Forelimb muscle (tissue), 1 donor: ENCODE data around the gene JAKMIP2. TPM values are rescaled to one million over a fixed set of nuclear protein-coding genes. Genes with fewer than 3 reads are reported as not detected.
"Not testable (repeated sequence)": the region's sequence is repeated elsewhere in the genome, so short reads cannot be mapped to it uniquely, and the experiment has no call there.

Experiments
- DNase-seq: peaks from one replicate; pipeline ENCODE4 v3.0.0-alpha.2; 2013; ENCODE audit warnings: low read depth
- polyA plus RNA-seq: library from polyadenylated mRNA; unstranded; fragments of 120-200 nt; gene quantifications from one replicate; pipeline ENCODE4 v1.2.1, GENCODE V29; 2013; ENCODE audit not compliant: insufficient read length

JAKMIP2 gene
- 1.4 TPM for polyA plus RNA-seq

DNA sequence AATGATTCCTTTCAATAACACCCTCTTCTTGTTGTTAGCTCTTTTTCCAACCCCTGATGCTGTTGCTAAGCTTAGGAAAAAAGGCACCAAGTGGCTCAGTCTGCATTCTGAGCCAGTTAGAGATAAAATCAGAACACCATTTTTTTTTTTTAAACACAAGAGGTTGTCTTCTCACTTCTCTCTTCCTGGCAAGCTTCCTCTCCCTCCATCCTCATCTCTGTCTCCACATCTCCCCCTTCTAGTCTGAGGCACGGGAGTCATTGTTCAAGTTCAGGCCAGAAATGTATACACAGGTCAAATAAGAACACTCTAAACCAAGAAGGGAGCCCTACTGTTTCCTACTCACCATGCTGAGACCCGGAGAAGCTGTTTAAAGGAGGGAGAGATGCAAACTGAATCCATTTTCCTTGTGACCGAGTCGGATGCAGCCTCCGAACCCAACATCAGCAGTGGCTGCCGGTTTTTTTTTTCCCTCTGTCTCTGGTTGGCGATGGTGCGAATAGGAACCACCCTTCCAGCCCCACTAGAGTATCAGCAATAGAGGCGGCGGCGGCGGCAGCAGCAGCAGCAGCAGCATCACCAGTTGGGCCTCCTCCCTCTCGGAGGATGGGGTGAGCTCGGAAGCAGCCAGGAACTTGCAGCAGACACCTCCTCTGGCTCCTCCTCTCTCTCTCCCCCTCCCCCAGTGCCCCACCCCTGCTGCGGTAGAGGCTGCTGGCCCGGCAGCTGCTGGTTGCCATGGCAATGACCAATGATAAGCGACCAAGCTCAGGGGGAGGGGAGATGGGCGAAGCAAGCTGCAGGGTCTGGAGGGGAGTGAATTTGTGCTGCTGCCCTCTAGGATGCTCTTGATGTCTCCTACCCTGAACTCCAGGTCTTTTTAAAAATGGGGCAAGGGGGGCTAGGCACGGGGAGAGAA is at the start of gene JAKMIP2:
Gene JAKMIP2, minus strand, starts transcription at position 619 of the 919 bp plus-strand sequence. CDS start 110,922 bp downstream, outside the sequence.
- peak; percentile 57 for DNase-seq

DNA sequence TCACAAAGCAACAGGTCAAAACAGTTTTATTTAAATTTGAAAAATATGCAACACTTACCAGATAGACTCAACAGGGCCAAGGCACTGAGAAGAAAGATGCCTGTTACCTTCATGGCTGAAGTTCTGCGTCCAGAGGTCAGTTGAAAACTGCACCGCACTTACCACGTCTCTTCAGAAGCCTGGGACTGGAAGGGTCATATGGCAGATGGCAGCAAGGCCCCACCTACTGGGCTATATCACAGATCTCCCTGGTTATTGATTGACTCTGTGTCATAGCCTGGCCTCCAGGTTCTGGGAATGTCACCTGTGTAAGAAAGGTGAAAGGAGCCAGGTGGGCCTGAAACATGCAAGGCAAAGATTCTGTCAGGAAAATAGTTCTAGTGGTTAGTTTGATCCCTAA is 48.9 kb upstream of the JAKMIP2 start, which contains the start of gene SPINK1:
Gene SPINK1, minus strand, starts transcription at position 207 of the 400 bp plus-strand sequence. Its CDS starts 94 bp downstream, at position 113.
- DNase-seq, result no peak

DNA sequence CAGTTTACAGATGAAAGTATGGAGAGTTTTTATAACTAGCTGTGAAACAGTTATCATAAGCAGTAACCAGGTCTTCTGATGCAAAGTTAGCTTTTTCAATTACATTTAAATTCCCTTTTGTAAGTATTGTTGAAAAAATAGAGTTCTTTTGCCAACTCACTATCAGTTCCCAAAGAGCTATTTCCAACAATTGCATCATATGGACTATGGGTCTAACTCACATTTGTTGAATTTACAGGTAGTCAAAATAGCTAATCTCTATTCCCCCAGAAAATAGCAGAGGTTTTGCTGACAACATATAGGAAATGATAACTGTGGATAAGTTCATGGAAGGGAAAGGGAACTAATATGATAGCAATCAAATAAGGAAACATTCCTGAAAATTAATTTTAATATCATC is 47.5 kb upstream of the JAKMIP2 start:
- no peak for DNase-seq

DNA sequence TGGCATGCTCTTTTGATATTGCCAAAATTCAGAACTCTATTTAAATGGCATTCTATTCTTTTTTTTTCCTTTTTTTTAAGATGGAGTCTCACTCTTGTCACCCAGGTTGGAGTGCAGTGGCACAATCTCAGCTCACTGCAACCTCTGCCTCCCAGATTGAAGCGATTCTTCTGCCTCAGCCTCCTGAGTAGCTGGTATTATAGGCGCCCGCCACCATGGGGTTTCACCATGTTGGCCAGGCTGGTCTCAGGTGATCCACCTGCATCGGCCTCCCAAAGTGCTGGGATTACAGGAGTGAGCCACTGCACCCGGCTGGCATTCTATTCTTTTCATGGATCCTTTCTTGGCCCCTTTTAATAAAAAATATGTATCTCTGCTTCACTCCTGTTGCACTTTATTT is 44.5 kb upstream of the JAKMIP2 start:
- not testable (repeated sequence) for DNase-seq

DNA sequence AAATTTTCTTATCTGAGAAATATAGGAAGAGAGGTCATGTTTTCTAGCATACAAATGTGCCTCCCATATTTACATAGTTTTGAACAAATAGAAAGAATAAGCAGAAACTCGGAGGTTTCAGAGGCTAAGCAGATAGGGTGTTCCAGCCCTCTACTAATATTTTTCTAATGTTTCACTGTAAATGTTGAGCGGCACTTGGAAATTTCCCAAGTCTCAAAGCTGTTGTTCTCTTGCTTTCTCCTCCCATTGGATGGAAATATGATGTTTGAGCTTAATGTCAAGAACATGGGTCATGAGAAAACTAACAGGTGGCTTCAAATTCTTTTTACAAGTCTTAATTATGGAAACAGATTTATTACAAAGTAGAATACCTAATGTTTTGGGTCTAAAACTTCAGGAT is 43.8 kb upstream of the JAKMIP2 start:
- DNase-seq, result no peak

DNA sequence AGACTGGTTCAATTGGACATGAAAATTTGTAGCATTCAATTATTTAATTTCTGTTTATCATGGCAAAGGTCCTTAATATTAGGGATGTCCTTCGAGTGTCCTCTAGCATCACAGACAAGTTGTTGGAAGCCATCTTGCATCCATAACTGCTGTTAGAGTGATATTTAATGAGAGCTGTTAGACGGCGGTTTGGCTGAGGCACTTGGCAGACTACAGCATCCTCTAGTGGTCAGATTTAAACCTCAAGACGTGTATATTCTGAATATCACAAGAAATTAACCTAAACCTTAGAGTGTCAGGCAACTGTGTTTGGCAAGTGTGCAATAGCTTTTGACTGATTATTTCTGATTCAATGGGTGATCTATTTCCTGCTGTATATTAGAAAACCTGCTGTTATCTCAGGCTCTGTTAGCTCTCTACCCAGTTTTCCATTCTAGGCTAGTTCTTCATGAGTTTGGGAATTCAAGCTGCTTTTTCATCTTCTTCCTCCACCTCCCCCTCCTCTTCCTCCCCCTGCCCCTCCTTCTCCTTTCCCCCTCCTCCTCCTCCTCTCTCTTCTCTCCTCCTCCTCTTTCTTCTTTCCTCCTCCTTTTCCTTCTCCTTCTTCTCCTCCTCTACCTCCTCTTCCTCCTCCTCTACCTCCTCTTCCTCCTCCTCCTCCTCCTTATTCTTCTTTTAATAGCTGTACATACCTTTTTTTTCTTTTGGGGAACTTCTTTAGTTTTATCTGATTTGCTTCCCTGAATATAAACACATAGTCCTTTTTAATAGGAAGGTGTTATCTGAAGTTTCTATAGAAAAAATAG is 40.4 kb upstream of the JAKMIP2 start:
- peak; percentile 32 for DNase-seq

DNA sequence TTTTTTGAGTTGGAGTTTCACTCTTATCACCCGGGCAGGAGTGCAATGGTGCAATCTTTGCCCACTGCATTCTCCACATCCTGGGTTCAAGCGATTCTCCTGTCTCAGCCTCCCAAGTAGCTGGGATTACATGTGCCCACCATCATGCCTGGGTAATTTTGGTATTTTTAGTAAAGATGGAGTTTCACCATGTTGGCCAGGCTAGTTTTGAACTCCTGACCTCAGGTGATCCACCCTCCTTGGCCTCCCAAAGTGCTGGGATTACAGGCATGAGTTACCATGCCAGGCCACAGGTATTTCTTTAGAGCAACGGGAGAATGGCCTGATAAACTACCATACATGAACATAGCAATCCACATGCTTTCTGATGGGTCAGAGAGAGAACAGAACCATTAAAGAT is 39.7 kb upstream of the JAKMIP2 start:
- DNase-seq, result not testable (repeated sequence)

DNA sequence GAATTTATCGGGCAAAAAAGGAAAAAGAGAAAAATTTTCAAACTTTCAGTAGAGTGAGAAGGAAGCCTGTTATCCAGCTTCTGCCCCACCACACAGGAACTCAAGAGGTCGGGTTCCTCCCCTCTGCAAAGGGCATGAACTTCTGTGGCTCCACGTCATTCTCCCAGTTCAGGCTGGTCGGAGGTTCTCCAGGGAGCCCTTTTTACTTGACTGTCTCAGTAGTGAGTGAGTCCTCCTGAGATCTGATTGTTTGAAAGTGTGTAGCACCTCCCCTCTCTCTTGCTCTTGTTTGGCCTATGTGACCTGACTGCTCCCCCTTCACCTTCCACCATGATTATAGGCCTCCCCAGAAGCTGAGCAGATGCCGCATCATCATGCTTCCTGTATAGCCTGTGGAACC is 39.2 kb upstream of the JAKMIP2 start:
- DNase-seq, result no peak

DNA sequence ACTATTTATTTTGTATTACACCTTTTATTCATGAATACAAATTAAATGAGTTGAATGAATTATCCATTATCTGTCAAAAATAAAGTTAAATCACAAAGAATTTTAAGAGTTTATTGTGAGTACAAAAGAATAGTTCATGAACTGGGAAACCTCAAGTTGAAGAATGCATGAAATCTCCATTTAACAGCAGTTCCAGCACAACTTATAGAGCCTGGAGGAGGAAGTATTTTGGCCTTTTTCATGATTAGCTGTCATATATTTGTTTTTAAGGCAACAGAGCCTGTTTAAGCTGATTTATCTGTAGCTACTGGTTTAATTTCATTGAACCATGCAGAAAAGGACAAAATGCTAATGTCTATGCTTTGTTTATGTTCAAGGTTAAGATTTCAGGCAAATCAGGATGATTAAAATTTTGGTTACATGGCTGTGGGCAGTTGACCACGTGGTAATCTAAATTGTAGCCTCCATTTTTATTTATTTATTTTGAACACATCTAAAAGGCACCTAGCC is 36.8 kb upstream of the JAKMIP2 start:
- no peak for DNase-seq

DNA sequence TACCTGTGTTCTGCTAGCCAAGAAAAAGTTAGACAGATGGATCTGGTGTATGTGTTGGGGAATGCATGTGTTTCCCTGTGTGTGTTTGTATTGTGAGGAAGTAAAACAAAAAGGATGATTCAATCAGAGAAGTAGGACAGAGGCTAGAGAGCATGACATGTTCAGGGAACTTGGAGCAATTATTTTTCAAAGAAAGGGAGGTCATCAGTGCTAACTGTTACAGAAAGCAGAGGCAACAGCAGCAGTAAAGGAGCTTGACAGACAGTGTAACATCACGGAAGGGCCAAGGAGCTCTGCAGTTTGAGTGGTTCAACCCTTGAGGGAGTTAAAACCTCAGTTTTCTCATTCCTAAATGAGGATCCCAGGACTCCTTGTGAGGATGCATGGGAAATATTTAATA is 35.8 kb upstream of the JAKMIP2 start:
- no peak for DNase-seq

DNA sequence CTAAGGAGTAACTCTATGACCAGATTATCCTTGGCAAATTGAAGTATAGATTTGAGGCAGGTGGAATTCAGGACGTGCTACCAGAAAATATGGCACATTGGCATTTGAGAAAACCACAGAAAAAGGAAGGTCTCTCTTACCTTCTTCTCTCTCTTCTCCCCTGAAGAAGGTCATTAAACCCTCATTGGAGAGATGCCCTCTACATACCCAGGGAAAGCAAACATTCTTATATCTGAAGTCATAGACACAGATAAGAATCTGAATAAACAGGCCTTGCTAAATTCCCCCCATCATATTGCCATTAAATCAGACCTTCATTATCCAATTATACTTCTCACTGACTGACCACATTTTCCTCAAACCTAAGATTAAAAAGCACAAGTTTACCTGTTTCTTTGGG is 31.2 kb upstream of the JAKMIP2 start:
- no peak for DNase-seq

DNA sequence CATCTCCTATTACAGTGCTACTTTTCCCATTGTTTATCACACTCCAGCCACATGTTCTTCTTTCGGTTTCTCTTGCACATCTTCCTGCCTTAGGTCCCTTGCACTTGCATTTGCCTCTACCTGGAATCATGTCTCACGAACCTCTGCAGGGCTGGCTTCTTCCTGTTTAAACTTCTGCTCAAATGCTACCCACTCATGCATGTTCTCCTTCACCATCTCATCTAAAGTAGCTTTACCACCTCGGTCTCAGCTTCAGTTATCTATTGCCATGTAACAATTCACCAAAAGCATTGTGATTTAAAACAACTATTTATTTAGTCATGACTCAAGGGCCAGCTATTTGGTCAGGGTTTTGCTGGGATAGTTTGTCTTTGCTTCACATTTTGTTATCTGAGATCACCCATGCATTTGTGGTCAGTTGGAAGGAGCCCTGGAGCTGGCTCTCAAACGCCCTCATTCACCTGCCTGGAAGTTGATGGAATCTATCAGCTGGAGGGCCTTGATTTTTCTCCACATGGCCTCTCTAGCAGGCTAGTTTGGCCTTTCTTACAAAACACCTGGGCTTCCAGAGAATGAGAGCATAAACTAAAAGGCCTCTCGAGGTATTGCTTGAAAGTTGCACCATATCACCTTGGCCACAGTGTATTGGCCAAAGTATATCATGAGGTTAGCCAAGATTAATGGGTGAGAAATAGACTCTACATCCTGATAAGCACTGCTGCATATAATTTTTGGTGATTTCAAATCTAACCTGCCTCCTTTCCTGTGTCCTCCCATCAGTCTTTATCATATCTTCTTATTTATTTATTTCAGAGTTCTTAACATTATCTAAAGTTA is 27.5 kb upstream of the JAKMIP2 start:
- DNase-seq, result no peak

DNA sequence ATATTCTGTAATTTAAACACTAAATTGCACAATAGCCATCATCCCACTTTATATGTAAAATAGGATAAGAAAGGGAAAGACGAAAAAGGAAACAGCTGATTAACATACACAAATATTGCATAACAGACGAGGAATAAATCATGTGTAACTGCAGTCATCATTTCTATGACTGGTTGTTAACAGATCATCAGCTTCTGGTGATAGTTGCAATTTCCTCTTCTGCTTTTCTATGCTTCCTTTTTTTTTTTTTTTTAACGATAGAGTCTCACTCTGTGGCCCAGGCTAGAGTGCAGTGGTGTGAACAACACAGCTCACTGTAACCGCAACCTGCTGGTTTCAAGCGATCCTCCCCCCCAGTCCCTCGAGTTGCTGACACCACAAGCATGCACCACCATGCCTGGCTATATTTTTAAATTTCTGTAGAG is 22.5 kb upstream of the JAKMIP2 start:
- DNase-seq, result no peak

DNA sequence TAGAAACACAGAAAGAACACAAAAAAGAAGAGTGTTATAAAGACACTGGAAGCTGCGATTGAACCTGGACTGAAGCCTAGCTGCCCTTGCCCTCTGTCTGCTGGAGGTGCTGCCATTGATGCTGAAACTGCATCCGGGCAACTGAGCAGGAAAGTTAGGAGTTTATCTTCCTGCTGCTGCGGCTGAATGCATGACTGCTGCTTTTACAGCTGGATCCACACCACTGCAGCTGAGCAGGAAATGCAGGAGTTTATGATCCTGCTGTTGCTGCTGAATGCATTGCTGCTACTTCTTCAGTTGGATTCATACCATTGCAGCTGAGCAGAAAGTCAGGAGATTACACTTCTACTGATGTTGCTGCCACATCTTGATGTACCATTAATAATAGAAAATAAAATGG is 21.8 kb upstream of the JAKMIP2 start:
- no peak for DNase-seq

DNA sequence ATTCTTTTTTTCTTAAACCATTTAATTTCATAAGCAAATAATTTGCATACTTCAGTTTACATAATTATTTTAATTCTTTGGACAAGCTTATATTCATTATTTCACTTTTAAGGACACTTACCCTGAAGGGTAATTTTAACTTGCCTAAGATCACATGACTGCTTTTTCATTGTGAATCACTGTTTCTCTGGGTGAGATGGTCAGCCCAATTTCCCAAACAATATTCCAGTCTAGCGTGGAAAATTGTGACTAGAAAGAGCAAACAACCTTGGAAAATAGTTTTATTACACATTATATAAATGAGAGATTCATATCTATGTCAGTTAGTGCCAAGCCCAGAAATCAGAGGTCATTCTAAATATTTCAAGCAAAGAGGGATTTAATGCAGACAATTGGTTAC is 21.4 kb upstream of the JAKMIP2 start:
- DNase-seq, result no peak

DNA sequence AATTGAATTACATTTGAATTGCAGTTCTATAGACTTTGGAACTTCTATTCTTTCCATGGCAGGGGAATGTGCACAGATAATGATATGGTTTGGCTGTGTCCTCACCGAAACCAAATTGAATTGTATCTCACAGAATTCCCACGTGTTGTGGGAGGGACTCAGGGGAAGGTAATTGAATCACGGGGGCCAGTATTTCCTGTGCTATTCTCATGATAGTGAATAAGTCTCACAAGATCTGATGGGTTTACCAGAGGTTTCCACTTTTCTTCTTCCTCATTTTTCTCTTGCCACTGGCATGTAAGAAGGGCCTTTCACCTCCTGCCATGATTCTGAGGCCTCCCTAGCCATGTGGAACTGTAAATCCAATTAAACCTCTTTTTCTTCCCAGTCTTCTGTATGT is 20.6 kb upstream of the JAKMIP2 start:
- not testable (repeated sequence) for DNase-seq

DNA sequence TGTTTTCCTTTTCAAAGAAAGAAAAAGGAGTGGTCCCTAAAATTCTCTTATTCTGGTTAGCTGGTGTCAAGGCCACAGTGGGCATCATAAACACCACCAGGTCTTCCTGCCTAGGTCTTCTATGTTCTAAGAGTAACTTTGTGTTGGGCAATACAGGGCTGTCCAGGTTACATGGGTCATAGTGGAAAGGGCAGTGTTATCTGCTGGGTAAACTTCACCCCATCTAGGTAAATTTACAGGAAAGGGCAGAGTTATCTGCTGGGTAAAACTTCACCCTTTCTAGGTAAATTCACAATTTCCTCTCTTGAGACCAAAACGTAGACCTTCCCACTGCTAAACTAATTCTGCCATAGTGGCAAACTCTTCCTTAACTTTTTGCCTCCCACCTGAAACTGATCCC is 18.9 kb upstream of the JAKMIP2 start:
- DNase-seq, result no peak

DNA sequence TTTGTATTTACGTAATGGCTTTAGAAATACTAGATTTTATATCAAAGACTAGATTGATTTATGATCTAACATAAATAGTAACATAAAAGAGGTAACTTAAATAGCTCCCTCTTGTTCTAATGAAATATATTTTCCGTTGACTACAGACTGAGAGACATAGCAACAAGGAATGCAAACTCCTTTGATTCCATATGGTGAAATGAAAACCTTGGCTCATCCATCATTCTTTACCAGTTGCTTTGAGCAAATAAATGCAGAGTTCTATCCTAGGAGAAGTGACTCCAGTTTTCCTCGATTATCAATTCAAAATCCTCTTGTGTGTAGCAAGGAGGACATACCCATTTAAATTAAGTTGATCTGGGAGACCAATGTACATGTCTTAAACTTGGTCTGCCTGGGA is 18.0 kb upstream of the JAKMIP2 start:
- DNase-seq, result no peak

DNA sequence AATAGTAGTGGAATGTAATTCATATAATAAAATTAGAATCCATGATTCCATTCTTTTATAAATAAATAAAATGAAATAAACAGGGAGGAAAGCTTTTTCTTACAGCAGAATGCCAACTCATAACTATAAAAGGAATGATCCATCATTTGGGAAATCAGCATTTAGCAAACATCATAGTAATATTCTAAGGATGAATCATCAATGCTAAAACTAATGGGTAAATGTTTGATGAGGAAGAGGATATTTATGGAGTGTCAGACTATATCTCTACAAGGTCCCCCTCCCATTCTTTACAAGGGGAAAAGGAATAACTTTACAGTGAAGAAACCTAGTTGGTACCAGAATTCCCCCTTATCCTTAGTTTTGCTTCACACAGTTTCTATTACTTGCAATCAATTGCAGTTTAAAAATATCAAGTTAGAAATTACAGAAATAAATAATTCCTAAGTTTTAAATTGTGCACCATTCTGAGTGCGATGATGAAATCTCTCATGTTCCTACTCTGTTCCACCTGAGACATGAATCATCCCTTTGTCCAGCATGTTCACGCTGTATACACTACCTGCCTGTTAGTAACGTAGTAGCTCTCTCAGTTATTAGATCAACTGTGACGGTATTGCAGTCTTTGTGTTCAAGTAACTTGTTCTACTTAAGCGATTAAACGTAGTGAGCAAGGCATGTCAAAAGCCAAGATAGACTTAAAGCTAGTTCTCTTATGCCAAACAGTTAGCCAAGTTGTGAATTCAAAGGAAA is 14.2 kb upstream of the JAKMIP2 start:
- no peak for DNase-seq

DNA sequence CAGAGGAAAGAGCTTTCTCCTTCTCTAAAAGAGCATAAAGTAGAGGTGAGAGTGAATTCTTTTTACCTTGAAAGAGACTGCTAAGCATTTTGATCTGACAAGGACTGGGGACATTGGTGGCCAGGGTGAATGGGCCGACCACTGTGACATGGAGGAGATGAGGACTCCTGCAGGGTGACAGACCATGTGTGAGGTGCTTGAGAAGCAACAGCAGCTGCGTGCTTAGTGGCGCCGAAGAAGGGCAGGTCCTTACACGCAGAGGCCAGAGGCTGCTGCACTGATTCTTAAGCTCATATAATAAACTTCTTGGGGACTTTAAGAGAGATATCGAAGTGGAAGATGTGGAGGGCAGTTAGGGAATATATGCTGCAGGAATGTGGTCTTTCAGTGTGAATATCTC is 8.7 kb upstream of the JAKMIP2 start:
- no peak for DNase-seq

DNA sequence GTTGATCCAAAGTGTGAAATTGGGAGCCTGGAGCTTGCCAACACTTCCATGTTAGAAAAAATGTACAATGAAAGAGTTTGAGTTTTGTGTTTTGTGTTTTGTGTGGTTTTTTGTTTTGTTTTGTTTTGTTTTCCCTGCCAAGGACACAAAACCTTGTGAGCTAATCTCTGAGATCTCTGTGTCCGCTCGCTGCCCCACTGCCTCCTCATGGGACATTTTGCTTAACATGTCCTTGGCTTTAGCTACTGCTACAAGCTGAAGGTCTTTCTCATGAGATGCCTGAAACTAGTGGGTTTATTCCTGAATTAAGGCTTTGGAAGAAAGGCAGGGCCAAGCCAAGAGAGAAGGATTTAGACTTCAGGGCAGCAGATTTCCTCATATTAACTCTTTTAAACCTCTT is 7.3 kb upstream of the JAKMIP2 start:
- no peak for DNase-seq
